Frontal cortex (tissue), 4 donors: Measurements from ENCODE around the gene PDZD8. TPM values are rescaled to one million over a fixed set of nuclear protein-coding genes. Genes with fewer than 3 reads are reported as not detected.

Source experiments
- DNase-seq, 2 donors: peaks; one replicate each; pipeline ENCODE4 v3.0.0; 2012; ENCODE audit warnings: low spot score in 2 of 2
- FAIRE-seq: peaks from 2 replicates; lab custom pipeline; 2012; peaks lifted over from hg19 to GRCh38; lab: Jason Lieb, UNC
- total RNA-seq: library from RNA; depleted of rRNA; stranded (reverse); fragments of >200 nt; gene quantifications from one replicate; pipeline ENCODE4 v1.2.3, GENCODE V29; 2014
- donor health status: control.
- donor health status: control.
- donor health status: control.

PDZD8 gene
- total RNA-seq, 1 donor from 2014 or later = 22.0 TPM

DNA sequence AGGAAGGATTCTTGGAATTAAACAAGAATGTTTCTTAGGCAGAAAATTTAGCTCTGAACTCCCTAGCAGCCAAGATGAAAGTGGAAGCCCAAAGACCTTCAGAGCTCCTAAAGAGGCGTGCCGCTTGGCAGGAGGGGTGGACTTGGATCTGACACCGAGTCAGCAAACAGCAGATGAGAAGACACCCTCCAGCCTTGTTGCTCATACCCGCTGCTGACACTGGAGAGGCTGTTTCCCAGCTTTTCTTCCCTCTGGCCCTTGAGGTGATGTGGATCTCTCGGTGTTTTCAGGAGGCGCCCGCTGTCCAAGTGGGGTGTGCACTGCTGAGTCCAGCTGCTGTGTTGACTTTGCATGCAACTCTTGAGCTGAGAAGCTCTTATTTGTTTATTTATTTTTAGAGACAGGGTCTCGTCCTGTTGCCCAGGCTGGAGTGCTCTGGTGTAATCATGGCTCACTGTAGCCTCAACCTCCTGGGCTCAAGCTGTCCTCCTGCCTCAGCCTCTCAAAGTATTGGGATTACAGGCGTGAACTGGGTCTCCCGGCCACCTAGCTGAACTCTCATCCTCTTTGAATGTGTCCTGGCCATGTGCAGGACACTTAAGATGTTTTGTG, 112.8 kb downstream of the PDZD8 start:
- no peak for FAIRE-seq
- DNase-seq = no peak

- FAIRE-seq = no peak
- no peak for DNase-seq
Observed at GRCh38 chr10:117261501-117261900, 113.7 kb downstream of the PDZD8 start.

DNA sequence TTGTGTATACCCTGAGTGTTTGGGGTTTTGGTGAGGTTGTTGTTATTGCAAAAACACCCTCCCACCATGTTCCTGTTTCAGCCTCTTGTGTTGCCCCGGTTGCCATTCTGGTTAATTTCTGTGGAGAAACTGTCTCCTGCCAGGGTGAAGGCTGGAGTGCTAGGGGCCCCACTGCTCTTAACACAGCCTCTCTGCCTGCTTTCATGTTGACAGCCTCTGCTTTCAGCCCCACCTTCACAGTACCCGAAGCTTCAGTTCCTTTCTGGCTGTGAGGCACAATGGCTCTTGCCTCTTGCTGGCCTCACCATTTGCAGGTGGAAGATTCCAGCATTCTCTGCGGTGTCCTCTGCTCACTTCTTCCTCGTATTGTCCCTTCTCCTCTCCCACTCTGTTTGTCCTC, 115.2 kb downstream of the PDZD8 start:
- FAIRE-seq (no peak), DNase-seq (no peak)

GRCh38 chr10:117259279-117259678, 116.0 kb downstream of the PDZD8 start:
- DNase-seq = no peak
- no peak for FAIRE-seq

DNA sequence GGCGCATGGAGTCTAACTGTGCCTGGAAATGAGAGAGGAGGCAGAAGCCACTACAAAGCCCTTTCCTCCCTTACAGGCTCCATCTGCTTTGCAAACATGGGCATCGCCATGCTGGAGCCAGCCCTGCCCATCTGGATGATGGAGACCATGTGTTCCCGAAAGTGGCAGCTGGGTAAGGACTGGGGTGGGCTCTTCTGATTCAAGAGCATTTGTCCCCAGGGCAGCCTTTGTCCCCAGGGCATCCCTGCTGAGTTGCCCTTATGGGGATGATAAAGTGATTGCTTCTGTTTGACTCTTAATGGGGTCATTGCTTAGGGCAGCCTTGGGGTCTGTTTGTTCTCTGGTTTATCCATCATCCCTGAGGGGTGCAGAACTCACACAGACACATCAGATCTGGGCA, 117.5 kb downstream of the PDZD8 start:
- no peak for FAIRE-seq

GRCh38 chr10:117256910-117257309, 118.3 kb downstream of the PDZD8 start:
- no peak for DNase-seq

More for the DNA sequence above, 117.5 kb downstream of the PDZD8 start:
- no peak for DNase-seq

GRCh38 chr10:117255835-117256460, 119.3 kb downstream of the PDZD8 start:
- DNase-seq (no peak), FAIRE-seq (no peak)

More at GRCh38 chr10:117256910-117257309, 118.3 kb downstream of the PDZD8 start:
- FAIRE-seq = no peak

- FAIRE-seq = no peak
- no peak for DNase-seq
Observed at GRCh38 chr10:117254774-117255735, 120.2 kb downstream of the PDZD8 start.

GRCh38 chr10:117254338-117254737, 120.9 kb downstream of the PDZD8 start:
- DNase-seq = no peak
- FAIRE-seq = no peak

- no peak for DNase-seq
- FAIRE-seq = no peak
Observed at GRCh38 chr10:117253908-117254307, 121.3 kb downstream of the PDZD8 start.

- DNase-seq (no peak), FAIRE-seq (no peak)
Observed at GRCh38 chr10:117250411-117250810, 124.8 kb downstream of the PDZD8 start.

DNA sequence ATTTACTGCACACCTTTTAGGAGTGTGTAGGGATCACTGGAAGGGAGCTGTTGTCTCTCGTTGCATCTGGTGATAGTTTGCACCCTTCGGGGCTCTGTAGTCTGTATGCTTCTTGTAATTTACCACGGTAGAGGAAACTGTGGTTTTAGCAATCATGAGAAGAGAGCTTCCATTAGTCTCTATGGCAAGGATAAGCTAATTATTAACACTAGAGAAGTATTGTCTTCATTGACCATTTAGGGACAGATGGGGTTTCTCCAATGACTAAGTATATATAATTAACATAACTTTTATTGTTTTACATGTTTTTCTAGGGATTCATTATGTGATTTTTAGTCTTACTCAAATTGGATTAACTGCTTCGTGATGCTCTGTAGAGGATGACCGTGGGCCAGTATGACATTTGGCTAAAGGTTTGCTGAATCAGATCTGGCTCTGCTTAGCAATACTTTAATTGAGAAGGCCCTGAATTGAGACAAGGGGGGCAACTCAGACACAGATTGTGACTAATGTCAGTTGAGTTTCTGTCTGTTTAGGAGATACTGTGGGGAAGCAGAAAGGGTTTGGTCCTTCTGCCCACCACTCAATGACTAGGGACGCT, 125.6 kb downstream of the PDZD8 start:
- no peak for DNase-seq
- FAIRE-seq = no peak

- DNase-seq = no peak
- no peak for FAIRE-seq
Observed at GRCh38 chr10:117248750-117249465, 126.3 kb downstream of the PDZD8 start.

DNA sequence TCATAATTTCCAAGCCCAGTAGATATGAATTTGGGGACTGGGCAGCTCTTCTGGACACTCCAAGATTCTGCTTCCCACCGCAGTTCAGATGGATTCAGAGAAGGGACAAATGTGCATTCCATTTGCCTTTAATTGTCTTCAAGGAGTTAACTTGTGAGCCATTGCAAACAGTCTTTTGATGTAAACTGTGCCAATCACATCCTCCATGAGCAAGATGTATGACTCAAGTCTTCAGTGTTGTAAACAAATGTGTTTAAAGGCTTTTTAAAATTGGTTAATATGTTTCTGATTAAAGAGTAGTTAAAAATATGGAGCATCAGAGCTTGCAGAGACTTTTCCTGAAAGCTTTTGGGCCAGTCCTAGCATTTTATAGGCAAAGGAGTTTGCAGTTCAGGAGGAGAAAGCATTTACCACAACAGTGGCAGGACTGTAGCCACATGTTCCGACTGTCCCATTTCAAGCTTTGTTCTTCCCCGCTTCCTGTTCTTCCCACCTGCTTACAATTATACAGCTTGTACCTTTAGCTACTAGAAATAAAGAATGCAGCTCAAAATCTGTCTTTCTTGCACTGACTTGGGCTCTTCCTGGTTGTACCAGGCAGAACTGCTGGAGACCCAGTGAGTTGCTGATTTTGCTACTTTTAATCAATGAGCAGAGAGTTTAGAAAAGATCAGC, 128.1 kb downstream of the PDZD8 start:
- no peak for DNase-seq
- no peak for FAIRE-seq

DNA sequence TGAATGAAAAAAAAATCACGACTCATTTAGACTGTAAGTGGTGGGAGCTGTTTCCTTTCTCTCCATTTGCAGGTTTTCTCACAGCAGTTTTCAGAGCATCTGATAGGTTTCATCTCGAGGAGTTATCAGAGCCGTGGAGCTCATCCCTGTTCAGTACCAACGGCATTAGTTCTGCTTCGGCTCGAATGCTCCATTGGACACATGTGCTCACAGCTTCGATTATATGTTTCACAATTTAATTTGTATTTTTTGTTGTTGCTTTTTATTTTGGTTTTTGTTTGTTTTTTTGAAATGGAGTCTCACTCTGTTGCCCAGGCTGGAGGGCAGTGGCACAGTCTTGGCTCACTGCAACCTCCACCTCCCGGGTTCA, 132.8 kb downstream of the PDZD8 start:
- no peak for DNase-seq
- FAIRE-seq = no peak

DNA sequence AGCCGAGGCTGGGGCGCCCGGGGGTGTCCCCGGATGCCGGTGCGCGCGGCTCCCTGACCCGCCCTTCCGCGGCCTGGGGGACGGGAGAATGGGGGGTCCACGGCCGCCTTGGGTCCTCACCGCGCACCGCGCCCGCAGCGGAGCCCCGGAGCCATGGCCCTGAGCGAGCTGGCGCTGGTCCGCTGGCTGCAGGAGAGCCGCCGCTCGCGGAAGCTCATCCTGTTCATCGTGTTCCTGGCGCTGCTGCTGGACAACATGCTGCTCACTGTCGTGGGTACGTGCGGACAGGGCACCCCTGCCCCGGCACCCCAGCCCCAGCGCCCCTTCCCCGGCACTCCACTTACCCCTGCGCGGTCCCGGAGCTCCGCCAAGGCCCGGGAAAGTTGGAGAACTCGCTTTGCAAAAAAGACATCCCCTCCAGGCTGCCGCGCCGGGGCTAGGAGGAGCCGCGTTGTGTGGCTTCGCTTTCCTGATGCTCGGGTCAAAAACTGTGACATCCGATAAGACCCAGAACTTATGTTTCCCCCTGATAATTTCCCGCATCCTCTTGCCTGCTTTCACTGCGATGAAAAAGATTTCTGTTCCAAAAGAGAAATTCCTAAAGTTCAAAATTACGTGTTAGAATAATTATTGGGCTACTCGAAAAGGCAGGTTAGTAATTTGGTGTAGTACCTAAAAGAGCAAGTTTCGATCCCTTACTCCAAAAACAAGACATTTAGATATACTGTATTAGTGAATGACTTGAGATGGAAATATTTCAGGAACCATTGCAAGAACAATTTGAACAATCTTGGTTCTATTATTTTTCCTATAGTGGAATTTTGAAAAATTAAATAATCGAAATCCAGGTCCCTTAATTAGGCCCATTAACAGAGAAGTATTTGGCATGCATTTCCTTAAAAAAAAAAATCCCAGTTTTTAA, 133.4 kb downstream of the PDZD8 start:
- no peak for FAIRE-seq

DNA sequence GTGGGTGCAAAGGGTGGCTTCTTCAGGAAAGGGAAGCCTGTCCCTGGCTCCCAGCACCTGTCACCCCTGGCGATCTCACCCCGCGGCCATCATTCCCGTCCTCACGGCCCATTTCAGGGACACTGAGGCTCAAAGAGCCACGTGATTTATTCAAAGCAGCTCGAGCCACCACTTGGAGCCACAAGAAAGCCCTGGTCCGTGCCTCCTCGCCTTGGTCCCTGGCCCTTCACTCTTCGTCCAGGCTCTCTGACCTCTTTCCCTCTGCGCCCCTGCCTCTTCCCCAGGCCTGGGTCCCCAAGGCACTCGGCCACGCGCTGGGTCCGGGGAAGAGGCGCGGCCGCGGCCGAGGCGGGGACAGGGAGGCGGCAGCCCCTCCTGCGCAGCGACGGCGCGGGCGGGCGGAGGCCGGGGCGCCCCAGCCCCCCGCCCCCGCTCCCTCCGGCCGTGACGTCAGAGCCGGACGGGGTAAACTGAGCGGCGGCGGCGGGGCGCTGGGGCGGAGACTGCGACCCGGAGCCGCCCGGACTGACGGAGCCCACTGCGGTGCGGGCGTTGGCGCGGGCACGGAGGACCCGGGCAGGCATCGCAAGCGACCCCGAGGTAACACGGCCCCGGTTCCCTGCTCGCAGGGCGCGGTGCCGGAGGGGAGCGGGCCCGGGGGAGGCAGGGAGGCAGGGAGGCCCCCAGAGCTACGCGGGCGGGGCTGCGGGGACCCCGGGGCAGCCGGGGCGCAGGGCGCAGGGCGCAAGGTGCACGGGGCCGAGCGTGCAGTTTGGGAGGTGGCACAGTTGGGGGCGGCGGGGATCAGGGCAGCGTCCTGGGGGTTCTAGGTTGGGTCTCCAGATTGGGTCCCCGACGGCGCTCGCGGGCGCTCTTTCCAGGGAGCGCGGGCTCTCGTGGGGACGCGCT, 134.4 kb downstream of the PDZD8 start, which contains the start of gene SLC18A2:
TSS of gene SLC18A2 (plus strand) at position 494 of the 909 bp plus-strand sequence. CDS start 580 bp downstream, outside the sequence.
- DNase-seq (no peak), FAIRE-seq (no peak)

More for the DNA sequence above, 133.4 kb downstream of the PDZD8 start:
- no peak for DNase-seq
